C4-2B (cell line): ENCODE measurements around the gene CCDC159.

Experiments
- CTCF ChIP-seq: fragments of 450-650 bp; conservative IDR thresholded peaks from 2 replicates; pipeline ENCODE4 v1.5.1; 2017; ENCODE audit warnings: mild to moderate bottlenecking
- ZFX ChIP-seq: fragments of 450-650 bp; IDR thresholded peaks from 2 replicates; pipeline ENCODE4 v1.6.1; 2017

GRCh38 chr19:11363881-11364280 lies 17.6 kb downstream of the CCDC159 start:
- no peak for TF ChIP-seq CTCF
- no peak for TF ChIP-seq ZFX
